Thyroid gland (tissue), 4 donors: ENCODE results near the gene UGGT1.

Experiments
- POLR2A ChIP-seq, 2 donors: fragments of 450-650 bp; IDR thresholded peaks; one replicate each; pipeline ENCODE4 v1.6.1; 2017; ENCODE audit warnings: antibody characterized with exemption in 2 of 2, mild to moderate bottlenecking in 2 of 2, moderate library complexity in 1 of 2
- TF ChIP-seq, protein P1 (sequence below), 6 experiments: fragments of 200-600 bp in 3 of 6; fragments of 450-650 bp in 3 of 6; sonication (generic) in 3 of 6; IDR thresholded peaks; one replicate each; pipeline ENCODE4 v1.5.1; 2016 to 2019; ENCODE audit warnings: antibody characterized with exemption in 6 of 6, mild to moderate bottlenecking in 2 of 6, inconsistent platforms in 1 of 6, moderate library complexity in 1 of 6

DNA sequence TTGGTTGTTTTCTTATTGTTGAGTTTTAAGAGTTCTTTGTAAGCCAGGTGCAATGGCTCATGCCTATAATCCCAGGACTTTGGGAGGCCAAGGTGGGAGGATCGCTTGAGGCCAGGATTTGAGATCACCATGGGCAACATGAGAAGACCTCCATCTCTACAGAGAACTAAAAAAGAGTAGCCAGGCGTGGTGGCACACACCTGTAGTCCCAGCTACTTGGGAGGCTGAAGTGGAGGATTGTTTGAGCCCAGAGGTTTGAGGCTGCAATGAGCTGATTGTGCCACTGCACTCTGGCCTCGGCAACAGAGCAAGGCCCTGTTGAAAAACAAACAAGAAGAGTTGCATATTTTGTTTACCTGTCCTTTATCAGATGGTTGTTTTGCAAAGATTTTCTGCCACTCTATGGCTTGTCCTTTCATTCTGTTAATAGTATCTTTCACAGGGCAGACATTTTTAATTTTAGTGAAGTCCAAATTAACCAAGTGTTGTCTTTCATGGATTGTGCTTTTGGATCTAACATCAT, 46.2 kb downstream of the UGGT1 start:
- no peak for TF ChIP-seq POLR2A (IDR thresholded peaks at IDR 0.05)
- TF ChIP-seq, protein P1, sequence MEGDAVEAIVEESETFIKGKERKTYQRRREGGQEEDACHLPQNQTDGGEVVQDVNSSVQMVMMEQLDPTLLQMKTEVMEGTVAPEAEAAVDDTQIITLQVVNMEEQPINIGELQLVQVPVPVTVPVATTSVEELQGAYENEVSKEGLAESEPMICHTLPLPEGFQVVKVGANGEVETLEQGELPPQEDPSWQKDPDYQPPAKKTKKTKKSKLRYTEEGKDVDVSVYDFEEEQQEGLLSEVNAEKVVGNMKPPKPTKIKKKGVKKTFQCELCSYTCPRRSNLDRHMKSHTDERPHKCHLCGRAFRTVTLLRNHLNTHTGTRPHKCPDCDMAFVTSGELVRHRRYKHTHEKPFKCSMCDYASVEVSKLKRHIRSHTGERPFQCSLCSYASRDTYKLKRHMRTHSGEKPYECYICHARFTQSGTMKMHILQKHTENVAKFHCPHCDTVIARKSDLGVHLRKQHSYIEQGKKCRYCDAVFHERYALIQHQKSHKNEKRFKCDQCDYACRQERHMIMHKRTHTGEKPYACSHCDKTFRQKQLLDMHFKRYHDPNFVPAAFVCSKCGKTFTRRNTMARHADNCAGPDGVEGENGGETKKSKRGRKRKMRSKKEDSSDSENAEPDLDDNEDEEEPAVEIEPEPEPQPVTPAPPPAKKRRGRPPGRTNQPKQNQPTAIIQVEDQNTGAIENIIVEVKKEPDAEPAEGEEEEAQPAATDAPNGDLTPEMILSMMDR (IDR thresholded peaks at IDR 0.05): no peak
